Measurements from ENCODE around the gene DCHS2. TPM values are rescaled to one million over a fixed set of nuclear protein-coding genes. Genes with fewer than 3 reads are reported as not detected.

The DCHS2 gene
- total RNA-seq, 1 donor from 2014 or later: 0.32 TPM

- TF ChIP-seq CTCF (IDR thresholded peaks at IDR 0.05): no peak
- H3K27ac ChIP-seq: no peak overlapping the region
- no peak overlapping the region for H3K4me3 ChIP-seq
- H3K9me3 ChIP-seq: no peaks in the 10 kb centered on the region
- no peaks in the 10 kb centered on the region for H3K36me3 ChIP-seq
- ATAC-seq (no peak), DNase-seq (no peak)
- H3K27me3 ChIP-seq: no peaks in the 10 kb centered on the region
- H3K4me1 ChIP-seq: no peaks in the 10 kb centered on the region
- intact Hi-C loops (cut with DNase I): no loop called here
Observed at GRCh38 chr4:154456889-154457288, 34.7 kb downstream of the DCHS2 start.

GRCh38 chr4:154456240-154456639 lies 35.4 kb downstream of the DCHS2 start:
- no peak for ATAC-seq
- intact Hi-C loops (cut with DNase I): no loop called here
- H3K4me1 ChIP-seq: no peaks in the 10 kb centered on the region

DNA sequence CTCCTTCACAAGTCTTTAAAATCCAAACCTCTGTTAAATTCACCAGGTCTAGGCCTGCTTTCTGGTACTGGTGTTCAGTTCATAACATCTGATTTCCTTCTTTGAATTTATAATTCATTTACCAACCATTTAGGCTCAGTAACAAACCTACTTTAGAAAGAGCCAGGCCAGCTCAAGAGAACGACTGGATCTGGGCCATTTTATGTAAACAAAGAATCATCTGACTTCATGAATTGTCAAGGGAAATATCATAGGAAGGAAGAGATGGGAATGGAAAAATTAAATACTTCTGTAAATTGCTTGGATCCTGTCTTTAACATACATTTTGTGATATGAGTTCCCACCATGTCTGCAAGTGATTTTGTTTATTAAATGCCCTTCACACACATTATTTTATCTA lies 36.5 kb downstream of the DCHS2 start:
- intact Hi-C loops (cut with DNase I): no loop called here
- no peaks in the 10 kb centered on the region for H3K9me3 ChIP-seq
- H3K27ac ChIP-seq: no peak overlapping the region
- TF ChIP-seq CTCF (IDR thresholded peaks at IDR 0.05): no peak
- H3K4me1 ChIP-seq: no peaks in the 10 kb centered on the region
- H3K27me3 ChIP-seq: no peaks in the 10 kb centered on the region
- H3K4me3 ChIP-seq: no peak overlapping the region
- ATAC-seq (no peak), DNase-seq (no peak)
- no peaks in the 10 kb centered on the region for H3K36me3 ChIP-seq

More at GRCh38 chr4:154456240-154456639, 35.4 kb downstream of the DCHS2 start:
- no peaks in the 10 kb centered on the region for H3K9me3 ChIP-seq
- no peaks in the 10 kb centered on the region for H3K36me3 ChIP-seq
- H3K27ac ChIP-seq: no peak overlapping the region
- no peak for DNase-seq
- no peak overlapping the region for H3K4me3 ChIP-seq
- no peaks in the 10 kb centered on the region for H3K27me3 ChIP-seq
- no peak for TF ChIP-seq CTCF (IDR thresholded peaks at IDR 0.05)

GRCh38 chr4:154454710-154455109 lies 36.9 kb downstream of the DCHS2 start:
- ATAC-seq: no peak
- H3K36me3 ChIP-seq: no peaks in the 10 kb centered on the region
- H3K27ac ChIP-seq: no peak overlapping the region
- no peaks in the 10 kb centered on the region for H3K9me3 ChIP-seq
- no peak for TF ChIP-seq CTCF (IDR thresholded peaks at IDR 0.05)
- H3K4me1 ChIP-seq: no peaks in the 10 kb centered on the region
- H3K4me3 ChIP-seq: no peak overlapping the region
- H3K27me3 ChIP-seq: no peaks in the 10 kb centered on the region
- intact Hi-C loops (cut with DNase I): no loop called here
- DNase-seq: no peak

- DNase-seq (no peak), ATAC-seq (no peak)
- Histone ChIP-seq H3K36me3 (no peaks in the 10 kb centered on the region), H3K27ac (no peak overlapping the region), H3K27me3 (no peaks in the 10 kb centered on the region), H3K9me3 (no peaks in the 10 kb centered on the region), H3K4me1 (no peaks in the 10 kb centered on the region), H3K4me3 (no peak overlapping the region)
- TF ChIP-seq CTCF (IDR thresholded peaks at IDR 0.05): no peak
- intact Hi-C loops (cut with DNase I): no loop called here
Observed at GRCh38 chr4:154452798-154453346, 38.7 kb downstream of the DCHS2 start.

DNA sequence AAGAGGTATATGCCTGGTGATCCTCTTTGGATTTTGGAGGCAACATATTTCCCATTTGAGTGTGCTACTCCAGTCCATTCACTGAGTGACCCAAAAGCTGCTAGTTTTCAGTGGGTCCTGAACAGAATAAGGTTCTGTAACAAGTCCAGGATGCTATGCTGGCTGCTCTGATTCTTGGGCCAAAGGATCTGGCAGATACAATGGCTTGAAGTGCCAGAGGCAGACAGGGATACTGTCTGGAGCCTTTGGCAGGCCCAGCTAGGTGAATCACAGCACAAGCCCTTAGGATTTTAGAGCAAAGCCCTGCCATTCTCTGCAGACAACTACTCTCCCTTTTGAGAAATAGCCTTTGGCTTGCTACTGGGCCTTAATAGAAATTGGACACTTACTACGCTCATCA lies 40.6 kb downstream of the DCHS2 start:
- no peak for TF ChIP-seq CTCF (IDR thresholded peaks at IDR 0.05)
- DNase-seq (no peak), ATAC-seq (no peak)
- intact Hi-C loops (cut with DNase I): no loop called here
- no peaks in the 10 kb centered on the region for H3K4me1 ChIP-seq
- H3K27me3 ChIP-seq: no peaks in the 10 kb centered on the region
- H3K36me3 ChIP-seq: no peaks in the 10 kb centered on the region
- H3K9me3 ChIP-seq: no peaks in the 10 kb centered on the region
- H3K27ac ChIP-seq: no peak overlapping the region
- no peak overlapping the region for H3K4me3 ChIP-seq
